Suppressor macrophage treated with lipopolysaccharide for 4 hours (primary cell): ENCODE data around the gene EYA2.
"Not testable (repeated sequence)": the region's sequence is repeated elsewhere in the genome, so short reads cannot be mapped to it uniquely, and the experiment has no call there.

Source experiments
- DNase-seq: peaks from one replicate; pipeline ENCODE4 v3.0.0-alpha.2; 2020

EYA2 gene

DNA sequence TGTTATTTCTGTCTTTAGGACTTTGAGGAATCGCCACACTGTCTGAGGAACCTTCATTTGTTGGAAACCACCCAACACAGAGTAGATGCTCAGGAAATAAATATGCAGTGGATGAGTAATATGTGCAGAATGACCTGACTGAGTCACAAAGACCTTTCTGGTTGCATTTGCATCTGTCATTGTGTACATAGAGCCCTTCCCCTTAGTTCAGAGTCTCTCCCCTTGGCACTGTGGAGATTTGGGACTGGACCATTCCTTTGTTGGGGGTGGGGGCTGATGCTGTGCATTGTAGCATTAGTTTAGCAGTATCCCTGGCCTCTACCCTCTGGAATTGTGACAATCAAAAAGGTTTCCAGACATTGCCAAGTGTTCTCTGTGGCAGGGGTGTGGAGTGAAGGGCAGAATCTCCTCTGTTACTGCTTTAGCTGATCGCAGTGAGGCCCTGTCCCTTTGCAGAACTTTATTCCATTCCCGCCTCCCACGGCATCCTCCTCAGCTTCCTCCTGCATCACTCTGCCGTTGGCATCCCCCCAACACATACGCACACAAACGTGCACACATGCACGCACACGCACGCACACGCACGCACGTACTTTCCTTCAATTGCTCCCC, 64.5 kb downstream of the EYA2 start:
- DNase-seq = peak; percentile 10

DNA sequence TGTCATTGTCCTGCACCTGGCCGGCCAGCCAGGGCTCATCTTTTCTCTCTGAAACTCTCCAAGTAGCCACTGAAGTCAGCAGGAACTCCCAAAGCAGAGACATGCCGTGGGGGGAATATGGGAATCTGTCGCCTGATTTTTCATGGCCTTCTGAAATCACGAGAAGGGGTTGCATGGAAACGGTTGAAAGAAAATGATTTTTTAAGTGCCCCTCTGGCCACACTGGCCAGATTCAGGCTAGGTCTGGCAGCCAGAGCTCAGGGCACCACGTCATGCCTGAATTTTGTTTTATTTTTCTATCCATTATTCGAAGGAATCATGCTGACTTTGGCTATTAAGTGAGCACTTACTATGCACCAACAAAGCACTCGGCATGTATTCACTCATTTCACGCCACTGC, 65.2 kb downstream of the EYA2 start:
- no peak for DNase-seq

DNA sequence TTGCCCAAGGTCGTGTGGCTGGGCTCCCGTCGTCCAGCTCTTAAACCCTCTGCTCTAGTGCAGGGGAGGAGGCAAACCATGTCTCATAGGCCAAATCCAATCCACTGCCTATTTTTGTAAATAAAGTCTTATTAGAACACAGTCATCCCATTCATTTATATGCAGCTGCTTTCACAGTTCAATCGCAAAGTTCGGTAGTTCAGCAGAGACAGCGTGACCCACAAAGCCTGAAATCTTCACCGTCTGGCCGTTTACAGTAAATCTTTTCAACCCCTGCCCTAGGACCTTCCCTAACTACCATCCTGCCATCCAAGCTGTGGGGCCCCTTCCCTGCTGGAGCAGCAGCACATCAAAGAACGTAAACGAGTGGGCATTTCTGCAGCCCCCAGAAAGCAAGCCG, 65.9 kb downstream of the EYA2 start:
- no peak for DNase-seq

DNA sequence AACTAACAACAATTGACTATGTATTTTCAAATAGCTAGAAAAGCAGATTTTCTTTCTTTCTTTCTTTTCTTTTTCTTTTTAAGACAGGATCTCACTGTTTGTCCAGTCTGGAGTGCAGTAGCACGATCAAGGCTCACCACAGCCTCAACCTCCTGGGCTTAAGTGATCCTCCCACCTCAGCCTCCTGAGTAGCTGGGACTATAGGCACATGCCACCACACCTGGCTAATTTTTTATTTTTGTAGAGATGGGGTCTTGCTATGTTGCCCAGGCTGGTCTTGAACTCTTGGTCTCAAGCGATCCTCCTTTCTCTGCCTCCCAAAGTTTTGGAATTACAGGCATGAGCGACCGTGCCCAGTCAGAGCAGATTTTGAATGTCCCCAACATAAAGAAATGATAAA, 67.3 kb downstream of the EYA2 start:
- DNase-seq = not testable (repeated sequence)

DNA sequence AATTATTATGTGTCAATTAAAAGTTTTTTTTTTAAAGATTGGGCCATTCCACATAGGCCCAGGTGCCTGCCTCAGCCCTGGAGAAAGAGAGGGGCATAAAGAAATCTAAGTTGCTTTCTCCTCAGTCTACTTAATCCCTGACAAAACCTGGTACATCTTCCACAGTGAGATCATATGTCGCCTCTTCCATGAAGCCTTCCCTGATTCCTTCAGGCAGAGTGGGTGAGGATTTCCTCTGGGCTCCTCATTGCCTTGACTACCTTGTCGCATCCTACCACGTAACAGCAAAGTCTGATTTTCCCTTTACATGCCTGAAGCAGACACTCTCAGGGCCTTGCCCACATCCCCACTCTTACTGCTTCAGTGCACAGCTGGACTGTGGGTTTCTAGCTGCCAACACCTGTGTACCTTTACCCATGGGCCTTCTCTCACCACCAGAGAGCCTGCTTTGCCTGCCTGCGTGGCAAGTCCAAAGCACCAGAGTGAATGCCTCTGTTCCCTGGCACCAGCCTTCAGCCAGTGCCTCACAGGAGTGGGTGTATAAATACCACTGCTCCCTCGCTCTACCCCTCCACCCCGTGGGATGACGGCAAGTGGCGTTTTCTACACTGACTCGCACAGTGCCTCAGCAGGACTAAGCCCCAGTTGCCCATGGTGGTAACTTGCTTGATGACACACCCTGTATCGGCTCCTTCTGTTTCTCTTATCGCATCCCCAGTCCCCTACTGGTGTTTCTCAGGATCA, 68.0 kb downstream of the EYA2 start:
- no peak for DNase-seq

DNA sequence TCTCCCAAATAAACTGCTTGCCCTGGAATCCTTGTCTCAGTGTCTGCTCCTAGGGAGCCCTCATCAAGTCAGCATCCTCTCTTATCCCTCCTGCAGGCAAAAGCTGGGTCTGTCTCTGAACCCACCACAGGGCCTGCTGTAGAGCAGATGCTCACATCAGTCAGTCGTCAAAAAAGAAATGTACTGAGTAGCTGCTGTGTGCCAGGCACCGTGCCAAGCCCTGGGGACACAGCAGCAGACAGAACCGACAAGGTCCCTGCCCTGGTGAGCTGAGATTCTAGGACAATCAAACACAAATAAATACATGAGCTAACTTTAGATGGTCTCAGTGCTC, 68.5 kb downstream of the EYA2 start:
- no peak for DNase-seq

DNA sequence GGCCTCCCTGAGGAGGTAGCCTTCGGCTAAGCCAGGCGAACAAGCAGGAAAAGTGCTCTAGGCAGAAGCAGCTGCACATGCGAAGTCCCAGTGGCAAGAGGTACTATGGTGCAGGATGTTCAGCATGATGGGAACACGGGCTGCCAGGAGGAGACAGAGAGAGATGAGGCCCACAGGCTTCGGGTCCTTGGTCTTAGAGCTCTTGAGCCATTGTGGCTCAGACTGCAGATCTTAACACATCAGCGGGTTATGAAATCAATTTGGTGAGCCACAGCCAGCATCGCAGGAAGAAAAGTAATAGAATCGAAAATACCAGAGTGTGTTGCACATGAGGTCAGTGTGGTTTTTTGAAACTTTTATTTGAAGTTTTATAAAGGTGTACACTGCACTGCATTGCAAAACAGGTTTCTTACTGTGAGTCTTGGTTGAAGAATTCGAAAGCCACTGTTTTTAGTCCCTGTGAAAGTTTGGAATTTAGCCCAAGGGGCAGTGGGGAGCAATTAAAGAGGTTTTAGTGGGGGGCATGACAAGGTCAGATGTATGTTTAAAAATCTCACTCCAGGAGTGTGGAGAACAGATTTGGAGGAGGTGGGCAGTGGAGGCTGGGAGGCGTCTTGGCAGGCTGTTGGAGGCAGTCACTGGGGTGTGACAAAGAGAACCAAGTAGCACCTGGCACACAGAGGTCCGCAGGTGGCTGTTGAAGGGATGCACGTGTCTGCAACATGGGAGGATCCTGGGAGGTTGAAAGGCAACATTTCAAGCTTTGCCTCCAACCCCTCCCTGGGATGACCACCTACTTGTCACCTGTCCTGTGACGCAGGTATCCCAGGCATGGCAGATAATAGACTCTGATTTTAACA, 69.3 kb downstream of the EYA2 start:
- DNase-seq = no peak

DNA sequence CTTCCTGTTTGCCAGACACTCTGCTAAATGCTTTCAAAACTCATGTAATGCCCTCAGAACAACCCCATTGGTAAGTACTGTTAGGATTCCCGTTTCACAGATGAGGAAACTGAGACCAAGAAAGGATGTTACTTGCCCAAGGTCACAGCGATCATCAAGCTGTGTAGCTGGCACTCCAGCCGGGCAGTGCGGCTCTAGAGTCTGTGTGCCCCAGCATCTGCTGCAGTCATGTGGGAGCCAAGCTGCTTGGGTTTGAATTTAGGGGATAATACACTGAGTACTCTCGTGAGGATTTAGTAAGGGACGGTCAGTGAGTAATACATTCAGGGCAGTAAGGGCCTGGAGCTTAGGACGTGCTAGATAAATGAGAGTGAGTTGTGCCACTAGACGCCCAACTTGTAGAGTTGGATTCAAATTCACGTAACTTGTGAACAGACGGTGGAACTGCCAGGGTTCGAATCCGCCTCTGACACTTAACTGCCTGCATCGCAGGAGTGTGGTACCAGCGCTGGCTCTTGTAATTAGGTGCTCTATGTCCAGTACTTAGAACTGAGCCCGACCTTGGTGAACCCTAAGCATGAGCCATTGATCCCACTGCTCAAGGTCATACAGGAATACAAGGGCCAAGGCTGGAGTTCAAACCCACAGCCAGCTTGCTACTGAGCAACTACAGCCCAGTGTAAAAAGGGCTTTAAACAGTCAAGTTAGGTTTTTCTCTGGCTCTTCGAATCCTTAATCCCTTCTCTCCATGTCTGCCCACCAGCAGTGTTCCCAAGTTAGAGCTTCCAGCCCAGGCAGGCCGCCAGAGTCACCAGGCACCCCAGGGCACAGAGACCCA, 70.2 kb downstream of the EYA2 start:
- no peak for DNase-seq

DNA sequence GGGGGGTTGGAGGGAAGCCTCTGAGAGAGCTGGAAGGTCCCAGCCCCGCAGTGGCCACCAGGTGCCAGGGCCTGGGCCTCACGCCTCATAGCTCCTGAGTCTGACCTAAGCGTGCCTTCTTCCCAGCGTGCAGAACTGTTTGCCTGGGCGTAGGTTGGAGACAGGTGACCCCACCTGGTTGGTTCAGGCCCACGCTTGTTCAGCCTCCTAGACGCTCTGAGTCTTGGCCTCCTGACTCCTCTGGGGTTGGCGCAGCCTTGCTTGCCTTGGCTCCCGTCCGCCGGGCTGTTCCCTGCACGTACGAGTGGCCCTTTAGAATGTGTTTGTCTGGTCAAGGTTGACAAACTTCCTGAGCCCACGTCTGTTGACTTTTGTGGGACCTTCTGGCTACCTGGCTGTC, 70.8 kb downstream of the EYA2 start:
- DNase-seq = no peak

DNA sequence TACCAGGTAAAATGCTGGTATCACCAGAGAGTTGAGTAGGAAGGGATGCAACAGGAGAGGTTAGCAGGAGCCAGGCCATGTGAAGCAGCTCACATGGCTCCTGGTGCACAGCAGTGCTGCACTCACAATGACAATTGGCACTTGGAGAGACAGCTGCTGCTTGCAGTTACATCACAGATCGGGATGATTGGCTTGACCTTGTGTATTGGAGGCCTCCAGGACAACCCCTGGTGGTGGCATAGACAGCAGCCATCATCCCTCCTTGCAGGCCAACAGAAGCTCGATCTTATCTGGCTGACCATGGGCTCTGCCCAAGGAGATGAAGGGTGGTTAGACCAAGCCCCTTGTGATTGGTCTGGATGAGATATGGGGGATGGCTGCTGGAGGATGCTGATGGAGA, 73.0 kb downstream of the EYA2 start:
- DNase-seq = no peak

DNA sequence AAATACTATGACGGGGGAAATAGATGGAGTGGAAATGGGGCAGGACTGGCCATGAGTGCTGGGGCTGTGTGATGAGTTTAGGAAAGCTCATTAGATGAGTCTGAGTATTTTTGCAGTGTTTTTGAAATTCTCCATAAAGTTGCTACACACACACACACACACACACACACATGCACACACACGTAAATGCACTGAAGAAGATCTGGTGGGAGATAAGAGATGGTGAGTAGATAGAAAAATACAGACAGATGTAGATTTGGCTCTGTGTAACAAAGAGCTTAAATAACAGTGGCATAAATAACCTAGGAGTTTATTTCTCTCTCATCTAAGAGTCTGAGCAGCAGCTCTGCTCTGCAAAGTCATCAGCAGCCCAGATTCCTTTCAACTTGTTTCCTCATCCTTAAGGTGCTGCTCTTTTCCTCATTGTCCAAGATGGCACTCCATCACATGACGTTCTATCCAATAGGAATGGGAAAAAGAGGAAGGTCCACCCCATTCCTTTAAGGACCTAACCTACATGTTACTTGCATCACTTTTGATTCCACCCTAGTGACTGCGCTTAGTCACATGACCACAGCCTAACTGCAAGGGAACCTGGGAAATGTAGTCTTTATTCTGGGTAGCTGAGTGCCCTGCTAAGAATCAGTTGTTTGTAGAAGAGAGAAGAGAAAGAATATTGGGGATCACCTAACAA, 76.4 kb downstream of the EYA2 start:
- peak; percentile 30 for DNase-seq

DNA sequence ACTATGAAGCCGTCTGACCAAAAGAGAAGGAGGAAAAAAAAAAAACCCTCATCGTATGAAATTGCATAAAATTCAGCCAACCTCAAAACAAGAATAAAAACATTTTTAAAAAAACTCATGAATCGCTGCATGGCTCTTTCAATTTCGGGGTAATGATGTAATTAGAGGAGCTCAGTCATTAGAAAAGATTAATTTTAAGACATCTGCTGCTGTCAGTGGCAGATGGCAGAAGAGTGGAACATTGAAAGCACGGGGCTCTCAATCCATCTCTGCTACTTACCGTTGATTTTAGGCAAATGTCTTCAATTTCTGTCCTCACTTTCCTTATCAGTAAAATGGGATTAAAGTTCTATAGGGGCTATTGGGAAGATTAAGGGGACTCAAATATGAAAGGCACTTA, 79.1 kb downstream of the EYA2 start:
- DNase-seq = no peak

DNA sequence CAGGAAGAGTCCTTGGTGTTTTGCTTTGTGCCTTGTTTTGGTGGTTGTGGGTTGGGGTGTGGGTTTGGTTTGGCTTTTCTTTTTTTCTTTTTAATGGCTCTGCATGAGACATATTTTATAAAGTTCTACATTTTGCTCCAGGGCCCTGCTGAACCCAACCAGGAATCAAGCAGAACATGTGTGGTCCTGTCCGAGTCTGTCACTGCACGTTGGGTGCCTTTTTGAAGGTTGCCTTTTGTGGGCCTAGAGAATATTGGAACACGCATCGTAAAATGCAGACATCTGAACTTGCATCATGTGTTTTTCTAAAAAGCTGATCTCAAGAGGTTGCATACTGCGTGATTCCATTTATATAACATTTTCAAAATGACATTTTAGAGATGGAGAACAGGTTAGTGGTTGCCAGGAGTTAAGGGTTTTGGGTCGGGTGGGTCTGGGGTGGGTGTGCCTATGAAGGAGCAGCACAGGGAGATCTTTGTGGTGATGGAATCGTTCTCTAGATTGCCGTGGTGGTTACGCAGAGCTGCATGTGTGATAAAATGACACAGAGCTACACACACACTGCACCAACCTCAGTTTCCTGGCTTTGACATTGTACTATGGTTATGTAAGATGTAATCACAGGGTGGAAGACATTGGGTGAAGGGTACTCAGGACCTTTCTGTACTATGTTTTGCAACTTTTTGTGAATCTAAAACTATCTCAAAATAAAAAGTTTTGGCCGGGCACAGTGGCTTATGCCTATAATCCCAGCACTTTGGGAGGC, 80.2 kb downstream of the EYA2 start:
- no peak for DNase-seq

DNA sequence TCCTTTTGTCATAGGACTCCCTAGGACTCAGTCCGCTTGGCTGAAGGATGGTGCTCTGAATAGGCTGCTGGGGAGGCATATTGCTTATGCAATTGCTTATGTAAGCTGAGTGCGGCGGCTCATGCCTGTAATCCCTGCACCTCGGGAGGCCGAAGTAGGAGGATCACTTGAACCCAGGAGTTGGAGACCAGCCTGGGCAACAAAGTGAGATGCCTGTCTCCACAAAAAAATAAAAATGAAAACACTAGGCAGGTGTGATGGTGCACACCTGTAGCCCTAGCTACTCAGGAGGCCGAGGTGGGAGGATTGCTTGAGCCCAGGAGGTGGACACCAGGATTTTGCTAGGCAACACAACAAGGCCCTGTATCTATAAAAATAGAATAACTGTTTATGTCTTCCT, 81.3 kb downstream of the EYA2 start:
- DNase-seq = no peak

DNA sequence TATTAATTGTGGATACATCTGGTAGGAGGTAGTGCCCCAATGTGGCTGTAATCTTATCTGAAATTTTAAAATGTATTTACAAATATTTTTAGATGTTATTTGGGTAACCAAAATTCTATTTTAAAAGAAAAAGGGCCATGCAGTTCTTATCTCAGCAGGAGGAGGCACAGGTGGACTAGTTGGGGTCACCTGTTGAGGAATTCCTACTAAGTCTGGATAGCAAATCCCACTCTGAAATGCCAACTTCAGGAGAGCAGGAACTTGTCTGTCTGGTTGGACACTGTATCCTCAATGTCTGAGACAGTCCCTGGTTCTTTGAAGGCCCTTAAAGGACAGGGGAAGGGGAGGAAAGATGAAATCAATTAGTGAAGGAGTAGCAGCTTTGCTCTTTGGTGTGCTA, 82.6 kb downstream of the EYA2 start:
- DNase-seq = no peak

DNA sequence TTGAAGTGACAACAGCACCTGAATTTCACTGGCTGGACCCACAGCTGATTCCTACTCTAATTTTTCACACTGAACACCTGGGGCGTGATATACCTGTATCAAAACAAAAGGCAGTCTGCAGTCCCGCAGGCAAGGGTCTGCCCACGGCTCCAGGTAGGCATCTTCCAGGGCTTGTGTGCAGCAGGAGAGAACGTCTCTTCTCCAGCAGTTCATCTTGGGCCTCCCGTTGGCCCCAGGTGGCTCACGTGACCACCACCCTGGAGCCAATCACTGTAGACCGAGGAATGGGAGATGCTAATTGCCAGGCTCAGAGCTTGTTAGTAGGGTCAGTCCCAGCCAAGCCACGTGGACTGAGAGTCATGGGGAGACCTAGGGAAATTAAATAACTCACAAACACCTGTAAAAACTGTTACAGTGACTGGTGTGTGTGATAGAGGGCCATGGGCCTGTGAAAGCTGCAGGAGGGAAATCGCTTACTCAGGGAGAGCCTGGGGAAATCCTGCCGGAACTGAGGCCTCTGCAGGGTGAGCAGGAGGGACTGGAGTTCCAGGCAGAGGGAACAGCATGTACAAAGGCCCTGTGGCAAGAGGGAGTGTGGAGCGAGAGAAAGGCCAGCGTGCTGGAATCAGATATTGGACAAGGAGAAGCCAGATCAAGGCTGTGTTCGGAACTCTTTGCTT, 83.4 kb downstream of the EYA2 start:
- DNase-seq = no peak

DNA sequence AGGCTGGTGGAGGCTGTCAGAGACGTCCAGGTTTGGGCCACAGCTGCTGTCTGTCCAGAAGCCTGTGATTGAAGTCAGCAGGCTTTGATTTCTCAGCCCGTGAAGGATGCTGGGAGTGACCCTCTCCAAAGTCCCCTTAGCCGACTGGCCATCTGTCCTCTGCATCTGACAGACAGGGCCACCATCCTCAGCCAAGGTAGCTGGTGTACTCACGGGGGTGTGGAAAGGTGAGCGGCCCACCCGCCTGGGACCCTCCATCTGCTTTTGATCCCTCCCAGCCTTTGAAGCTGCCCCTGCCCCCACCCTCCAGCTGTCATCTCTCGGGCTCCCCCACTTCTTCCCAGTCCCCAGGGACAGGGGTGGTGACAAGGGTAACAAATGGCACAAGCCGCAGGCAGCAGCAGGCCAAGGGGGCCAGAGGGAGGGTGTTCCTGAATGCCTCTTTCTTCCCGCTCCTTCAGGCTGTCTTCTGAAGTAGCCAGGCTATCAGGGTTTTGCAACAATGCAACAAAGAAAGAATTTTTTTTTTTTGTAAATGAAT, 84.4 kb downstream of the EYA2 start:
- DNase-seq = no peak

DNA sequence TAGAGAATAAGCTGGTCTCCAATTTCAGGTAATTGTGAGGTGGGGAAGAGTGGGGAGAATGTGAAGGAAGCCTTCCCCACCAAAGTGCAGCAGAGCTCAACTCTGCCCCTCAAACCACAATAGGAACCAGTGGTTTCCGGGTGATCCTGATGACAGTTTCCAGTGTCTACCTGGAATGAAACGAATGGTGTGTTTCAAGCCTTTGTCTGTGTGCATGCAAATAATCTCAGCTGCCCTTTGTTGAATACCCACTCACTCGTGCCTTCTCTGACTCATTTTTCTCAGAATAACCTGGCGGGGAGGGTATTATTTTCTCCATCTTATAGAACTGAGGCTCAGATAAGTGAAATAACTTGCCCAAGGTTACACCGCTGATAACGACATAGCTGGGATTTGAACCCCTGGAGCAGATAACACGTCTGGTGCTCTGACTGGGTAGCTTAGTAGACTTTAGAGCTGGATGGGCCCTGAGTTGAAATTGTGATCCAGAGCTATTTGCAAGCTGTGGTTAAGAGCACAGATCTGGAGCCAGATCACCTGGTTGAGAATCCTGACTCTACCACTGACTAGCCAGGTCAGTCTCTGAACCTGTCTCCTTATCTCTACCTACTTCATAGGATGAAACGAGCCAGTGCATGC, 85.1 kb downstream of the EYA2 start:
- DNase-seq = no peak

DNA sequence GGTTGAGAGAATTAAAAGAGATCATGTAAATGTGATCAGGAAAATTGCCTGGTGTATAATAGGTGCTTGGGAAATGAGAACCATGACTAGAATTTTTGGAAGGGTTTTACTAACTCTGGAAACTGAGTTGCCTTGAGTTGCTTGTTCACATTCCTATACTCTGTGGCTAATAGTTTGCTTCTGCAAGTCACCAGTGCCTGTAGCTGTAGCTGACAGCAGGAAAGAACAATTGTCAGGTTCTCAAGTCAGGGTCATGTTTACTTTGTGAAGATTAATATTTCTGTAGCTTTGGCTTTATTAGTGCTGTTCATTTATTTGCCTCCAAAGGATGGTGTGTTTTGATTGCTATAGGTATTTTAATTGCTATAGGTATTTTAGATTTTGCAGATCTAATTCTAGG, 86.5 kb downstream of the EYA2 start:
- DNase-seq = no peak

DNA sequence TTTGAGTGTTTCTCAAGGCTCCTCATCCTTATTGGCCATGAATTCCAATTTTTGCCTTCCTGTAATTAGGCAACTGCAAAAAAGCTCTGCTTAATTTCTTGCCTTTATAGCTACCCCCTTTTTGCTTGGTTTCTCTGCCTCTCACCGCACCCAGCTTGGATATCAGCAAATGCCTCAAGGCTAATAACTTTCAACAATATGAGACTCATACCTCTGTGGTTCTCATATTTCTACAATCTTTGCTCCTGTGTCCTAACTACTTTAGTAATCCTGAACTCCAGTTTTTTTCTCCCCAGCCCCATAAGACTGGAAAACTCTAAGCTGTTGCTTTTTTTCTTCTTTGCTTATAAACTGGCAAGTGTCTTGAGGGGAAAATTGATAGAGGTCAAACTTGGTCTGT, 88.8 kb downstream of the EYA2 start:
- no peak for DNase-seq
